Parathyroid adenoma (tissue), 2 donors: ENCODE results near the gene IGFBP2.

Experiments used
- H2AFZ ChIP-seq: fragments of 300-600 bp; sonication (generic); one replicate; pipeline ENCODE4 v1.7.0; 2017; ENCODE audit warnings: antibody characterized with exemption, mild to moderate bottlenecking
- H3K27ac ChIP-seq: fragments of 300-600 bp; sonication (generic); one replicate; pipeline ENCODE4 v1.7.0; 2017
- H3K27me3 ChIP-seq: fragments of 300-600 bp; sonication (generic); one replicate; pipeline ENCODE4 v1.7.0; 2017; ENCODE audit warnings: low read length; ENCODE audit not compliant: control insufficient read depth, insufficient read depth
- H3K36me3 ChIP-seq: fragments of 300-600 bp; sonication (generic); one replicate; pipeline ENCODE4 v1.7.0; 2017; ENCODE audit warnings: low read length; ENCODE audit not compliant: control insufficient read depth, insufficient read depth
- H3K4me1 ChIP-seq: fragments of 300-600 bp; sonication (generic); one replicate; pipeline ENCODE4 v1.7.0; 2017; ENCODE audit warnings: control low read depth
- H3K4me2 ChIP-seq: fragments of 300-600 bp; sonication (generic); one replicate; pipeline ENCODE4 v1.7.0; 2017; ENCODE audit warnings: low read length
- H3K4me3 ChIP-seq: fragments of 300-600 bp; sonication (generic); one replicate; pipeline ENCODE4 v1.7.0; 2017; ENCODE audit warnings: low read depth, low read length
- H3K79me2 ChIP-seq: fragments of 300-600 bp; sonication (generic); one replicate; pipeline ENCODE4 v1.7.0; 2017; ENCODE audit warnings: control low read depth
- H3K9ac ChIP-seq: fragments of 300-600 bp; sonication (generic); one replicate; pipeline ENCODE4 v1.7.0; 2017; ENCODE audit warnings: mild to moderate bottlenecking
- H3K9me3 ChIP-seq: fragments of 300-600 bp; sonication (generic); one replicate; pipeline ENCODE4 v1.7.0; 2017; ENCODE audit warnings: low read length; ENCODE audit not compliant: control insufficient read depth
- TF ChIP-seq, protein P1 (sequence below): fragments of 300-600 bp; sonication (generic); IDR thresholded peaks from one replicate; pipeline ENCODE4 v1.7.0; 2017; ENCODE audit warnings: antibody characterized with exemption, mild to moderate bottlenecking
- donor health status: primary hyperparathyroidism.

Gene IGFBP2

DNA sequence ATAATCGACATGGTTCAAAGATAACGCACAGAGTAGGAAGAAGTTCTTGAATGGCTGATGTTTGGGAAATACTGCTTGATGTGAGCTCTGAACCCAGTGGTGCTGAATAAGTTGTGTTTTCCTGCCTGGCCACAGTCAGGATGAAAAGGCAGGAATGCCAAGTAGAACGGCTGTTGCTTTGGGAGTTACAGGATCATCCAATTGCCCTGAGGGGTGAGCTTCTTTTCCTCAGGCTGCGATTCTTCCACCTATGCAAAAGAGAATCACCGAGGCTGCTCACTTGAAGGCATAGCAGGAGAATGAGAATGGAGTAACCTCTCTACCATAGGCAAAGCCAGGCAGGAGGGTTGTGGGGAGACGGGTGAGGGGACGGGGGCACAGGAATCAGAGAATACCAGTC, 14.4 kb upstream of the IGFBP2 start:
- Histone ChIP-seq H3K9ac (no peak overlapping the region), H3K79me2 (no peaks in the 10 kb centered on the region), H3K27ac (no peak overlapping the region)

DNA sequence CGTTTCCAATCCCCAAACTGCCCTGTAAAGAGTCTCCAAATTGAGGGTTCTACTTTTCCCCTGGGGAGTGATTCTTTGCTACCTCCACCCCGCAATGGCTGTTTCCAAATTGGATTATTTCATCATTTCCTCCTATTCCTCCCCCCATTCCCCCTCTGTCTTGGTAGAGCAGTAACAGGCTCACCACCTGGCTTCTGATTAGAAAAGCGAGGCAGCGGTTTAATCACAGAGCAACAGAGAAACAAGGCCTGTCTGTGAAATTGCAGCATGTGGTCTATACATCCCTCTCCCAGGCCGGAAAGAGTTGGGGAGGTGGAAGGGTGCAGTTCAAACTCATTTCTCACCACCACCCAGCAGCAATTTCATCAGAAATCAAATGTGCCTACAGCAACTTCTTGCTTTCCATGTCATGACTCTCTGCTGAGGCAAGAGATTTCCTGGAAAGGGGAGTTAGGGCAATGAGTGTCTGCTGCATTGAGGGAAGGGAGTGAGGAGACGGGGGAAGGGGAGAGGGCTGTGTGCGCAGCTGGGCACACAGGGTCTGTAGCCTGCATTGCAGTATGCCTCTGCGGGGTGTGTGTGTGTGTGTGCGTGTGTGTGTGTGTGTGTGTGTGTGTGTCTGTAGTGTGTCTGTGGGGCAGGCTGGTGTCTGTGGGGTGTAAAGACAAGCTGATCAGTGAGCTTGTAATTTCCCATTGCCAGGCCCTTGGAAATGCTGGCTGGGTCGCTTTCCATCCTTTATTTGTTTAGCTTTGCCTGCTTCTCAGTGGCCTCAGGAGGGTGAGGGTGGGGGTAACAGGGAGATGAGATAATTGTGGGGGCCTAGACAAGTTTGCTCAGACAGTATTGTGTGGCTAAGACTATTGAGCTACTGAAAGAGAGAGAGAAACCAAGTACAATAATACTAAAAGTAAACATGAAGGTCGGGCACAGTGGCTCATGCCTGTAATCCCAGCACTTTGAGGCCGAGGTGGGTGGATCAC, 13.5 kb upstream of the IGFBP2 start:
- no peaks in the 10 kb centered on the region for H3K4me1 ChIP-seq
- no peaks in the 10 kb centered on the region for H3K27me3 ChIP-seq
- no peaks in the 10 kb centered on the region for H3K9me3 ChIP-seq
- H3K27ac ChIP-seq = no peak overlapping the region
- H3K9ac ChIP-seq = no peak overlapping the region
- no peak overlapping the region for H3K4me2 ChIP-seq
- TF ChIP-seq, protein P1, sequence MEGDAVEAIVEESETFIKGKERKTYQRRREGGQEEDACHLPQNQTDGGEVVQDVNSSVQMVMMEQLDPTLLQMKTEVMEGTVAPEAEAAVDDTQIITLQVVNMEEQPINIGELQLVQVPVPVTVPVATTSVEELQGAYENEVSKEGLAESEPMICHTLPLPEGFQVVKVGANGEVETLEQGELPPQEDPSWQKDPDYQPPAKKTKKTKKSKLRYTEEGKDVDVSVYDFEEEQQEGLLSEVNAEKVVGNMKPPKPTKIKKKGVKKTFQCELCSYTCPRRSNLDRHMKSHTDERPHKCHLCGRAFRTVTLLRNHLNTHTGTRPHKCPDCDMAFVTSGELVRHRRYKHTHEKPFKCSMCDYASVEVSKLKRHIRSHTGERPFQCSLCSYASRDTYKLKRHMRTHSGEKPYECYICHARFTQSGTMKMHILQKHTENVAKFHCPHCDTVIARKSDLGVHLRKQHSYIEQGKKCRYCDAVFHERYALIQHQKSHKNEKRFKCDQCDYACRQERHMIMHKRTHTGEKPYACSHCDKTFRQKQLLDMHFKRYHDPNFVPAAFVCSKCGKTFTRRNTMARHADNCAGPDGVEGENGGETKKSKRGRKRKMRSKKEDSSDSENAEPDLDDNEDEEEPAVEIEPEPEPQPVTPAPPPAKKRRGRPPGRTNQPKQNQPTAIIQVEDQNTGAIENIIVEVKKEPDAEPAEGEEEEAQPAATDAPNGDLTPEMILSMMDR = no peak
- no peak overlapping the region for H3K4me3 ChIP-seq
- H3K79me2 ChIP-seq = no peaks in the 10 kb centered on the region
- no peak overlapping the region for H2AFZ ChIP-seq
- no peaks in the 10 kb centered on the region for H3K36me3 ChIP-seq

More for the DNA sequence above, 14.4 kb upstream of the IGFBP2 start:
- no peaks in the 10 kb centered on the region for H3K9me3 ChIP-seq
- H3K4me3 ChIP-seq = no peak overlapping the region
- no peaks in the 10 kb centered on the region for H3K4me1 ChIP-seq
- H3K4me2 ChIP-seq = no peak overlapping the region
- no peak overlapping the region for H2AFZ ChIP-seq
- H3K27me3 ChIP-seq = no peaks in the 10 kb centered on the region
- TF ChIP-seq, protein P1 = no peak
- H3K36me3 ChIP-seq = no peaks in the 10 kb centered on the region

DNA sequence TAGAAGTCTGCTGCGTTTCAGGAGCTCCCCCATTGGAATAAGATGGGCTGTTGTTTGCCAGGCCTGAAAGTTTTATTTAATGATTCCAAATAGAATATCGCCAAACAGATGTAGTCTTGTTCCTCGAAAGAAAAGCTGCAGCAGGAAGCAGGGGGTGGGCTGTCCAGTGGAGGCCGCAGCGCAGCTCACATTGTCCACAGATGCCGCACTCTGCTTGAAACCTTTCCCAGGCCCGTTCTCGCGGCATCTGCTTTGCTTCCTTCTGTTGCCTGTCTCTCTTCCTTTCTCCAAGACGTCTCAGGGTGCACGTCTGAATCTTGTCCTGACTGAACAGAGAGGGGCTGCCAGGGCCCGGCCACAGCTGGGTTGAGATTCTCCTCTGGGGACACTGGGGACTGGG, 12.4 kb upstream of the IGFBP2 start:
- H3K9ac ChIP-seq = no peak overlapping the region
- no peak overlapping the region for H3K27ac ChIP-seq
- no peak overlapping the region for H3K4me3 ChIP-seq
- H2AFZ ChIP-seq = no peak overlapping the region
- TF ChIP-seq, protein P1 = no peak
- H3K9me3 ChIP-seq = no peaks in the 10 kb centered on the region
- no peaks in the 10 kb centered on the region for H3K4me1 ChIP-seq
- no peak overlapping the region for H3K4me2 ChIP-seq
- H3K27me3 ChIP-seq = no peaks in the 10 kb centered on the region
- H3K36me3 ChIP-seq = no peaks in the 10 kb centered on the region
- H3K79me2 ChIP-seq = no peaks in the 10 kb centered on the region

DNA sequence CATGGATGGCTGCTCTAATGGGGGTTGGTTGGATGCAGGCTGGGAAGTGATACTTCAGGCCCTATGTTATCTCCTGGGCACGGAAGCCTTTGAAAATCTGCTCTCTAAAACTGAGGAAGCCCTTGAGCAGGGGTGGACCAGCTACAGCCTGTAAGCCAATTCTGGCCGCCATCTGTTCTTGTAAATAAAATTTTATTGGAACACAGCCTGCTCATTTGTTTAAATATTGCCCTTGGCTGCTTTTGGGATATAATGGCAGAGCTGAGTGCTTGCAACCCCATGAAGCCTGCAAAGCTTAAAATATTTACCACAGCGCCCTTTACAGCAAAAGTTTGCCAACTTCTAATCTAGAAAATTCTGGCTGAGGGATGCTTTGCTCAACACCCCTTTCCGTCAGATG, 11.9 kb upstream of the IGFBP2 start:
- no peaks in the 10 kb centered on the region for H3K36me3 ChIP-seq
- TF ChIP-seq, protein P1 = no peak
- H3K4me3 ChIP-seq = no peak overlapping the region
- H3K4me2 ChIP-seq = no peak overlapping the region
- no peaks in the 10 kb centered on the region for H3K27me3 ChIP-seq
- no peak overlapping the region for H2AFZ ChIP-seq
- H3K4me1 ChIP-seq = no peaks in the 10 kb centered on the region
- no peaks in the 10 kb centered on the region for H3K9me3 ChIP-seq
- H3K9ac ChIP-seq = no peak overlapping the region
- no peaks in the 10 kb centered on the region for H3K79me2 ChIP-seq
- no peak overlapping the region for H3K27ac ChIP-seq
